Right lobe of liver (tissue), 4 donors: ENCODE data around the gene ZNF574.

Experiments
- POLR2A ChIP-seq: fragments of 450-650 bp; IDR thresholded peaks from one replicate; pipeline ENCODE4 v1.6.1; 2017; ENCODE audit warnings: antibody characterized with exemption, mild to moderate bottlenecking
- TF ChIP-seq, protein P1 (sequence below), 4 donors: fragments of 200-600 bp in 3 of 4; fragments of 450-650 bp in 1 of 4; IDR thresholded peaks; one replicate each; pipeline versions ENCODE4 v1.5.1 to v1.8.0; 2016 to 2022; ENCODE audit warnings: antibody characterized with exemption in 4 of 4, mild to moderate bottlenecking in 2 of 4
- donor health status: DM: no; HTN: no; CAD: no.
- donor health status: DM: no; HTN: no; CAD: no.
- donor health status: DM: no; HTN: yes; CAD: no.

DNA sequence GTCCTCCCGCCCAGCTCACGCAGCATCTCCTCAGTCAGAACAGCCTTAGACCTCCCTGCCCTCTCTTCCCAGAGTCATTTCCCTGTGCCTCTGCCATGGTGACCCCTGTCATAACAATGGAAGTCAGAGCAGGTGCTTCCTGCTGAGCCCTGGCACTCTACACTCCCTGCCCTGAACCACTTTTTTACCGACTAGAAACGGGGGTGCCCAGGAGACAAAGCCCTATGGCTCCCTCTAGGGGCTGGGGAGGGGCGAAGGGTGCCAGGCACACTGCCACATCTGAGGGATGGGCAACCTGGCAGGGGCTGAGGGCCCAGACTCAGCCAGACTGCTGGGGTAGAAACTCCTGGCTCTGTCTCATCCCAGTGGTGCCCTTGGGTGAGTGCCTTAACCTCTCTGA lies 16.4 kb downstream of the ZNF574 start:
- TF ChIP-seq, protein P1, sequence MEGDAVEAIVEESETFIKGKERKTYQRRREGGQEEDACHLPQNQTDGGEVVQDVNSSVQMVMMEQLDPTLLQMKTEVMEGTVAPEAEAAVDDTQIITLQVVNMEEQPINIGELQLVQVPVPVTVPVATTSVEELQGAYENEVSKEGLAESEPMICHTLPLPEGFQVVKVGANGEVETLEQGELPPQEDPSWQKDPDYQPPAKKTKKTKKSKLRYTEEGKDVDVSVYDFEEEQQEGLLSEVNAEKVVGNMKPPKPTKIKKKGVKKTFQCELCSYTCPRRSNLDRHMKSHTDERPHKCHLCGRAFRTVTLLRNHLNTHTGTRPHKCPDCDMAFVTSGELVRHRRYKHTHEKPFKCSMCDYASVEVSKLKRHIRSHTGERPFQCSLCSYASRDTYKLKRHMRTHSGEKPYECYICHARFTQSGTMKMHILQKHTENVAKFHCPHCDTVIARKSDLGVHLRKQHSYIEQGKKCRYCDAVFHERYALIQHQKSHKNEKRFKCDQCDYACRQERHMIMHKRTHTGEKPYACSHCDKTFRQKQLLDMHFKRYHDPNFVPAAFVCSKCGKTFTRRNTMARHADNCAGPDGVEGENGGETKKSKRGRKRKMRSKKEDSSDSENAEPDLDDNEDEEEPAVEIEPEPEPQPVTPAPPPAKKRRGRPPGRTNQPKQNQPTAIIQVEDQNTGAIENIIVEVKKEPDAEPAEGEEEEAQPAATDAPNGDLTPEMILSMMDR (IDR thresholded peaks at IDR 0.05) = peak in 3 of 4 donors; percentile 30 to 44 (median 35)
- no peak for TF ChIP-seq POLR2A
